ENCODE results near the gene SLC13A5. TPM values are rescaled to one million over a fixed set of nuclear protein-coding genes. Genes with fewer than 3 reads are reported as not detected.

SLC13A5 gene
- total RNA-seq, 4 donors from 2014 or later = not detected

DNA sequence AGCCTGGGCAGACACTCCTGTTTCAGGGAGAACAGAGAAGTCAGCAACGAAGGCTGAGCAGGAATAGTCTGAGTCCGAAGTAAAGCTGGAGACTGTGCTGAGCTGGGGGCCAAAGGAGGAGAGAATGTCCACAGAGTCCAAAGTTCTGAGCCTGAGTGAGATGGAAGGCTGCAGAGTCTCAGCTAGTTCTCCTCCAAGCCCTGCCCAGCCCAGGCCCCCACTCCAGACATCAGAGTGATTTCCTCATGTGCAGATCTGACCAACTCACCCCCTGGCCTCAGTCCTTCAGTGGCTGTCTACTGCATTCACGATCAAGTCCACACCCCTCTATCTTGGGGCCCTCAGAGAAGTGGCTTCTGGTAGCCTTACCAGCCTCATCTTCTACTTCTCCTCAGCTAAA is 21.6 kb downstream of the SLC13A5 start:
- DNase-seq (ENCODE audit: low spot score in 2 of 2) = no peak
- no peaks in the 10 kb centered on the region for H3K9me3 ChIP-seq
- TF ChIP-seq, protein P1, sequence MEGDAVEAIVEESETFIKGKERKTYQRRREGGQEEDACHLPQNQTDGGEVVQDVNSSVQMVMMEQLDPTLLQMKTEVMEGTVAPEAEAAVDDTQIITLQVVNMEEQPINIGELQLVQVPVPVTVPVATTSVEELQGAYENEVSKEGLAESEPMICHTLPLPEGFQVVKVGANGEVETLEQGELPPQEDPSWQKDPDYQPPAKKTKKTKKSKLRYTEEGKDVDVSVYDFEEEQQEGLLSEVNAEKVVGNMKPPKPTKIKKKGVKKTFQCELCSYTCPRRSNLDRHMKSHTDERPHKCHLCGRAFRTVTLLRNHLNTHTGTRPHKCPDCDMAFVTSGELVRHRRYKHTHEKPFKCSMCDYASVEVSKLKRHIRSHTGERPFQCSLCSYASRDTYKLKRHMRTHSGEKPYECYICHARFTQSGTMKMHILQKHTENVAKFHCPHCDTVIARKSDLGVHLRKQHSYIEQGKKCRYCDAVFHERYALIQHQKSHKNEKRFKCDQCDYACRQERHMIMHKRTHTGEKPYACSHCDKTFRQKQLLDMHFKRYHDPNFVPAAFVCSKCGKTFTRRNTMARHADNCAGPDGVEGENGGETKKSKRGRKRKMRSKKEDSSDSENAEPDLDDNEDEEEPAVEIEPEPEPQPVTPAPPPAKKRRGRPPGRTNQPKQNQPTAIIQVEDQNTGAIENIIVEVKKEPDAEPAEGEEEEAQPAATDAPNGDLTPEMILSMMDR (IDR thresholded peaks at IDR 0.05) = no peak
- TF ChIP-seq POLR2A (IDR thresholded peaks at IDR 0.05) = no peak
- TF ChIP-seq EP300 (IDR thresholded peaks at IDR 0.05) = no peak
- no peaks in the 10 kb centered on the region for H3K36me3 ChIP-seq
- H3K4me3 ChIP-seq = no peak overlapping the region
- WGBS, 2 donors = 71 to 86% methylated on average over 3 of the region's 3 CpGs
- H3K4me1 ChIP-seq = no peaks in the 10 kb centered on the region
- no peaks in the 10 kb centered on the region for H3K27me3 ChIP-seq
- H3K27ac ChIP-seq = no peak overlapping the region

DNA sequence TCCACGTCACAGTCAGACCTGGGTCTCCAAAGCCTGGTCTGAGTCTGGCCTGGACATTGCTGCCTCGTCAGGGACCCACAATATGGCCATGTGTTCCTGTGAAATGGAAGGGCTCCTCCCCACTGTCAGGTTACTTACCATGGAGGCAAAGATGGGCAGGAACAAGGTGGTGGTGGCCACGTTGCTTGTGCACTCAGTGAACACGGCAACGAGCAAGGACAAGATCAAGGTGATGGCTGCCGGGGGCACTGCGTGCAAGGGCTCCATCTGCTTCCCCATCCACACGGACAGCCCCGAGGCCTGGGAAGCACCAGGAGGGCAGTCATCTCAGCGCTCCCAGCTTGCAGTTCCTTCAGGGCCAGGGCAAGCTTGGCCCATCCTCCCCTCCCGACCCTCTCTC is 22.5 kb downstream of the SLC13A5 start:
- H3K9me3 ChIP-seq = no peaks in the 10 kb centered on the region
- H3K27me3 ChIP-seq = no peaks in the 10 kb centered on the region
- H3K27ac ChIP-seq = no peak overlapping the region
- no peaks in the 10 kb centered on the region for H3K4me1 ChIP-seq
- no peaks in the 10 kb centered on the region for H3K36me3 ChIP-seq
- no peak for TF ChIP-seq POLR2A (IDR thresholded peaks at IDR 0.05)
- TF ChIP-seq EP300 (IDR thresholded peaks at IDR 0.05) = no peak
- TF ChIP-seq, protein P1 (IDR thresholded peaks at IDR 0.05) = no peak
- no peak for DNase-seq (ENCODE audit: low spot score in 2 of 2)
- H3K4me3 ChIP-seq = no peak overlapping the region
- WGBS, 2 donors = 84 to 88% methylated on average over 11 of the region's 11 CpGs

DNA sequence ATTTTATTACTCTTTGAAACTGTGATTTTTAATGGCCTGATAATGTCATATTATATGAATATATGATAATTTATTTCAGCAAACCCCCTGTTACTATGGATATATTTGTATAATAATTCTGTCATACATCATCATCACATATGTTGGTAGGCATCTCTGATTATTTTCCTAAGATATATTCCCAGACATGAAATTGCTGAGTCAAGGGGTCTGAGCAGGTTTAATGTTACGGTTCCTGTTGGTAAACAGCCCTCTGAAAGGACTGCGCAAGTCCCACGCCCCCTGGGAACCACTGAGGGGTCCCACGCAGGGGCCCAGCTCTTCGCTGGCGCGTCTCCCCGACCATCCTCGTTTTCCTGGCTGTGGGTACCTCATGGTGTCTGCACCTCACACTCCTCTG is 24.2 kb downstream of the SLC13A5 start:
- no peak for DNase-seq (ENCODE audit: low spot score in 2 of 2)
- 86 to 87% methylated on average over 9 of the region's 9 CpGs for WGBS, 2 donors
- Histone ChIP-seq H3K27me3 (no peaks in the 10 kb centered on the region), H3K9me3 (no peaks in the 10 kb centered on the region), H3K27ac (no peak overlapping the region), H3K4me1 (no peaks in the 10 kb centered on the region), H3K4me3 (no peak overlapping the region), H3K36me3 (no peaks in the 10 kb centered on the region)
- TF ChIP-seq POLR2A (IDR thresholded peaks at IDR 0.05) (no peak), EP300 (IDR thresholded peaks at IDR 0.05) (no peak)
- TF ChIP-seq, protein P1 (IDR thresholded peaks at IDR 0.05) = no peak

DNA sequence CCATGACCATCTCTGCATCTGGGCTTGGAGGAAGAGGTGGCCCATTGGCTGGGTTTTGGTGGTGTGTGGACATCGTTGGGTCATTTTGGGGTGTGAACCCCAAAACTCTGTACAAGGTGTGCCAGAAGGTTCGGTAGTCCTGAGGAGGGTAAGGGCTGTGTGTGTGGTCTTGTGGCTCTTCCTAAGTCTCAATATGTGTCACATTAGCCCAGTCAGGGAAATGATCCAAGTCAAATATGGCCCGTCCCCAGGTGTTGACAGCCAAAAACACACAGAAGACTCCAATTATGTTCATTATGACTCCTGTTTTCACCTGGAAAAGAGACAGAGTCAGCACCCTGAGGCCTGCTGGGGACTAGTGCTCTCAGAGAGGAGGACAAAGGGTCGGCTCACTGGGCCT is 27.1 kb downstream of the SLC13A5 start:
- Histone ChIP-seq H3K4me3 (no peak overlapping the region), H3K4me1 (no peaks in the 10 kb centered on the region), H3K27me3 (no peaks in the 10 kb centered on the region), H3K27ac (no peak overlapping the region), H3K36me3 (no peaks in the 10 kb centered on the region), H3K9me3 (no peaks in the 10 kb centered on the region)
- 85 to 95% methylated on average over 4 of the region's 4 CpGs for WGBS, 2 donors
- DNase-seq (ENCODE audit: low spot score in 2 of 2) = no peak
- TF ChIP-seq, protein P1 (IDR thresholded peaks at IDR 0.05) = no peak
- no peak for TF ChIP-seq EP300 (IDR thresholded peaks at IDR 0.05)
- no peak for TF ChIP-seq POLR2A (IDR thresholded peaks at IDR 0.05)

DNA sequence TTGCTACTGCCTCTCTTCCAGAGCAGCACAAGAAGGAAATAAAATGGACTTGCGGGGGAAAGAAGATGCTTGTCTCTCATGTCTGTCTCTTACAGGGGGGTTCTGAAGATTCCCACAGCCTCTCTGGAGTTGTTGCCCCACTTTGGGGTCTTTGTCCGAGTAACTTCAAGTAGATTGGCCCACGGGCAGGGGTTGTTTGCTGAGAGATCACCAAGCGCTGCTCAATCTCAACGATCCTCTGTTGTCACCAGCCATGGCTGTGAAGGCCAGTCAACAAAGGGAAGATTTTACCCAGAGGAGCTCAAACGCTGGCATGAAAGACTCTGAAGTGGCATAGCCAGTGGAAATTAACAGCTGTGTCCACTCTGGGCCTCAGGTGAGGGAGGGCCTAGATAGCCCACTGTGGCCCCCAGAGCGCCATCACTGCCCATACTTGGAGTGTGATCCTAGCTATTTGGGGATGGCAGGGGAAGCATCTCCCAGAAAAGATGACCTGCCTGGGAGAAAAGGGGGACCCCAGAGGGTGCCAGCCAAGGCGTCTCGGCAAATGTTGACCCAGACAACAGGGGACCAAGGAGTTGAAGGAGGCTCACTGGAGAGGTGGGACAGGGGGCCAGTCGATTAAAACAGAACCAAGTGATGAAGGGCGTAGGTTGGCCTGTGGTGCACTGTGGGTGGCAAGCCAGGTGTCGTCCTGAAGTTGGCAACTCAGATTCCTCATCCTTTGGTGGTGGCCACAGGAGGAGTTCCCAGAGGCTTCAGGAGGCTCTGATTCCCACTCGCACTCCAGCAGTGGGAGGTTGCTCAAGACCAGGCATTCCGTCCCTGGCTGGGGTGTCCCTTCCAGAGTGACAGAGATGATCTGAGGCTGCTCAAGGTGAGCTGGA is 28.0 kb downstream of the SLC13A5 start:
- H3K27me3 ChIP-seq = no peaks in the 10 kb centered on the region
- TF ChIP-seq EP300 (IDR thresholded peaks at IDR 0.05) (no peak), POLR2A (IDR thresholded peaks at IDR 0.05) (no peak)
- TF ChIP-seq, protein P1 (IDR thresholded peaks at IDR 0.05) = no peak
- H3K36me3 ChIP-seq = no peaks in the 10 kb centered on the region
- no peaks in the 10 kb centered on the region for H3K9me3 ChIP-seq
- WGBS, 2 donors = 87 to 90% methylated on average over 14 of the region's 14 CpGs
- H3K4me3 ChIP-seq = no peak overlapping the region
- no peak for DNase-seq (ENCODE audit: low spot score in 2 of 2)
- no peaks in the 10 kb centered on the region for H3K4me1 ChIP-seq
- no peak overlapping the region for H3K27ac ChIP-seq

All from tibial nerve (tissue), 4 donors.